Measurements from ENCODE around the gene COL19A1.

- peak; percentile 76 for TF ChIP-seq CTCF (IDR thresholded peaks at IDR 0.05; ENCODE audit: insufficient read depth, low read length, poor library complexity, severe bottlenecking)
- TF ChIP-seq EZH2phosphoT487 (conservative IDR thresholded peaks at IDR 0.05; ENCODE audit: low read length), result no peak
Measured at GRCh38 chr6:69835414-69836179, 30.8 kb upstream of the COL19A1 start.

All from SU-DHL-6 (cell line).